H1 (cell line): Measurements from ENCODE around the gene ZFYVE1. TPM values are rescaled to one million over a fixed set of nuclear protein-coding genes. Genes with fewer than 3 reads are reported as not detected.

Source experiments
- CTCF ChIA-PET: fragments of 300-600 bp; sonication (Branson Sonifier 250); formaldehyde crosslinking; loops from one replicate; lab custom pipeline; 2021; ENCODE audit not compliant: partially characterized antibody; lab: Charles Lee
- POLR2A ChIA-PET: fragments of 300-600 bp; sonication (Branson Sonifier 250); formaldehyde crosslinking; loops from one replicate; lab custom pipeline; 2021; ENCODE audit warnings: inconsistent platforms; ENCODE audit not compliant: partially characterized antibody; lab: Charles Lee
- DNase-seq, 2 experiments: peaks; one replicate each; pipeline versions ENCODE4 v3.0.0 to v3.0.0-alpha.2; 2010 to 2022; ENCODE audit warnings: low spot score in 2 of 2, low read depth in 1 of 2, mixed read lengths in 1 of 2
- FAIRE-seq: peaks from 2 replicates; lab custom pipeline; 2011; peaks lifted over from hg19 to GRCh38; lab: Jason Lieb, UNC
- H2AFZ ChIP-seq: 2 replicates; pipeline ENCODE4 v1.8.1; 2012; ENCODE audit warnings: low read length, inconsistent platforms
- H2AK5ac ChIP-seq: 2 replicates; pipeline ENCODE4 v1.6.1; 2013; ENCODE audit warnings: low read depth, low read length
- H2BK120ac ChIP-seq: replicated peaks from 2 replicates; pipeline ENCODE3; 2013; ENCODE audit warnings: low read depth, low read length, inconsistent platforms
- H2BK12ac ChIP-seq: 2 replicates; pipeline ENCODE4 v1.6.1; 2013; ENCODE audit warnings: low read depth, low read length
- H2BK15ac ChIP-seq: 2 replicates; pipeline ENCODE4 v1.6.1; 2013; ENCODE audit warnings: low read length
- H2BK20ac ChIP-seq: 2 replicates; pipeline ENCODE4 v1.6.1; 2013; ENCODE audit warnings: low read length
- H2BK5ac ChIP-seq: 2 replicates; pipeline ENCODE4 v1.6.1; 2013; ENCODE audit warnings: low read depth, low read length
- H3K14ac ChIP-seq: 2 replicates; pipeline ENCODE4 v1.6.1; 2013; ENCODE audit warnings: inconsistent platforms; ENCODE audit not compliant: insufficient read length
- H3K18ac ChIP-seq: 2 replicates; pipeline ENCODE4 v1.6.1; 2013; ENCODE audit warnings: low read length; ENCODE audit errors: extremely low read depth
- H3K23ac ChIP-seq: 2 replicates; pipeline ENCODE4 v1.6.1; 2013; ENCODE audit warnings: inconsistent platforms; ENCODE audit not compliant: insufficient read length
- H3K23me2 ChIP-seq: 2 replicates; pipeline ENCODE4 v1.6.1; 2013; ENCODE audit warnings: low read depth, low read length
- H3K27ac ChIP-seq: 2 replicates; pipeline ENCODE4 v1.6.1; 2011; ENCODE audit warnings: low read depth, low read length, inconsistent platforms
- H3K27me3 ChIP-seq, 4 experiments: replicated peaks in 1 of 4; 1 replicate in 1 of 4; 2 replicates in 3 of 4; pipeline versions ENCODE4 v1.6.1 to v1.8.1; 2011 to 2013; ENCODE audit warnings: low read length in 3 of 4, mild to moderate bottlenecking in 3 of 4, inconsistent platforms in 2 of 4, mixed read lengths in 2 of 4, moderate library complexity in 1 of 4; ENCODE audit not compliant: control insufficient read depth in 3 of 4, insufficient read depth in 3 of 4; ENCODE audit errors: extremely low read depth in 1 of 4
- H3K36me3 ChIP-seq, 4 experiments: 2 replicates each; pipeline versions ENCODE4 v1.6.1 to v1.8.1; 2011 to 2013; ENCODE audit warnings: mild to moderate bottlenecking in 4 of 4, low read length in 3 of 4, moderate library complexity in 2 of 4, control low read depth in 1 of 4, inconsistent platforms in 1 of 4; ENCODE audit not compliant: insufficient read depth in 4 of 4, control insufficient read depth in 2 of 4
- H3K4ac ChIP-seq: replicated peaks from 2 replicates; pipeline ENCODE3; 2013; ENCODE audit warnings: low read length, low read depth, mixed read lengths, inconsistent platforms; ENCODE audit not compliant: insufficient read length
- H3K4me1 ChIP-seq, 4 experiments: replicated peaks in 1 of 4; 1 replicate in 1 of 4; 2 replicates in 3 of 4; pipeline versions ENCODE4 v1.6.1 to v1.8.1; 2011 to 2013; ENCODE audit warnings: low read length in 3 of 4, inconsistent platforms in 2 of 4, mixed read lengths in 1 of 4; ENCODE audit not compliant: insufficient read depth in 4 of 4, control insufficient read depth in 3 of 4
- H3K4me2 ChIP-seq, 2 experiments: 2 replicates each; pipeline versions ENCODE4 v1.6.1 to v1.8.1; 2011 to 2013; ENCODE audit warnings: low read depth in 2 of 2, low read length in 2 of 2, control low read depth in 1 of 2, inconsistent platforms in 1 of 2, mild to moderate bottlenecking in 1 of 2; ENCODE audit not compliant: insufficient read depth in 1 of 2
- H3K4me3 ChIP-seq, 4 experiments: fragments of 200-600, 300-600 bp in 1 of 4; sonication (generic), shearing (Covaris generic), sonication (Bioruptor Twin) in 1 of 4; 2 replicates each; pipeline versions ENCODE4 v1.5.1 to v1.8.1; 2011 to 2016; ENCODE audit warnings: low read length in 4 of 4, low read depth in 3 of 4, control low read depth in 2 of 4, inconsistent platforms in 2 of 4, mild to moderate bottlenecking in 2 of 4, mixed read lengths in 1 of 4, moderate library complexity in 1 of 4; ENCODE audit not compliant: insufficient read depth in 2 of 4; ENCODE audit errors: extremely low read depth in 1 of 4
- H3K56ac ChIP-seq: replicated peaks from 2 replicates; pipeline ENCODE3; 2013; ENCODE audit warnings: low read depth, mild to moderate bottlenecking, mixed read lengths, low read length, inconsistent platforms; ENCODE audit not compliant: insufficient read length
- H3K79me1 ChIP-seq: 2 replicates; pipeline ENCODE4 v1.6.1; 2013; ENCODE audit warnings: low read depth, low read length, control low read depth
- H3K79me2 ChIP-seq, 2 experiments: 2 replicates each; pipeline versions ENCODE4 v1.6.1 to v1.8.1; 2012 to 2013; ENCODE audit warnings: low read length in 2 of 2, mild to moderate bottlenecking in 2 of 2, inconsistent platforms in 1 of 2; ENCODE audit not compliant: insufficient read depth in 2 of 2, control insufficient read depth in 1 of 2
- H3K9ac ChIP-seq, 4 experiments: replicated peaks in 1 of 4; 1 replicate in 1 of 4; 2 replicates in 3 of 4; pipeline versions ENCODE4 v1.6.1 to v1.8.1; 2011 to 2013; ENCODE audit warnings: low read depth in 3 of 4, low read length in 3 of 4, control low read depth in 2 of 4, mild to moderate bottlenecking in 2 of 4, moderate library complexity in 2 of 4, inconsistent platforms in 1 of 4; ENCODE audit errors: extremely low read depth in 1 of 4
- H3K9me3 ChIP-seq, 2 experiments: 2 replicates each; pipeline versions ENCODE4 v1.6.1 to v1.8.1; 2012 to 2013; ENCODE audit warnings: mild to moderate bottlenecking in 2 of 2, moderate library complexity in 2 of 2, control low read depth in 1 of 2, inconsistent platforms in 1 of 2, low read depth in 1 of 2, low read length in 1 of 2, mixed read lengths in 1 of 2; ENCODE audit not compliant: insufficient read depth in 2 of 2
- H4K20me1 ChIP-seq, 2 experiments: replicated peaks in 1 of 2; 2 replicates each; pipeline versions ENCODE3 to v1.8.1; 2011 to 2013; ENCODE audit warnings: inconsistent platforms in 2 of 2, low read length in 2 of 2, mild to moderate bottlenecking in 1 of 2; ENCODE audit not compliant: insufficient read depth in 2 of 2, control insufficient read depth in 1 of 2
- H4K5ac ChIP-seq: 2 replicates; pipeline ENCODE4 v1.6.1; 2013; ENCODE audit warnings: low read length, low read depth, mixed read lengths, inconsistent platforms; ENCODE audit not compliant: insufficient read length
- H4K8ac ChIP-seq: 2 replicates; pipeline ENCODE4 v1.8.0; 2013; ENCODE audit warnings: mild to moderate bottlenecking, moderate library complexity, low read length, inconsistent platforms; ENCODE audit not compliant: insufficient read depth; ENCODE audit errors: extremely low read depth
- H4K91ac ChIP-seq: replicated peaks from 2 replicates; pipeline ENCODE3; 2013; ENCODE audit warnings: low read length, mixed read lengths, inconsistent platforms; ENCODE audit not compliant: insufficient read length
- BACH1 ChIP-seq: IDR thresholded peaks from 2 replicates; pipeline ENCODE4 v1.6.1; 2012; ENCODE audit warnings: low read length, improper control_type of control experiment
- CTCF ChIP-seq, 3 experiments: IDR thresholded peaks; 1 replicate in 2 of 3; 2 replicates in 1 of 3; pipeline versions ENCODE4 v1.5.1 to v1.6.1; 2011; ENCODE audit warnings: low read length in 3 of 3, mild to moderate bottlenecking in 3 of 3, inconsistent platforms in 2 of 3, low read depth in 1 of 3, moderate library complexity in 1 of 3; ENCODE audit not compliant: insufficient read depth in 1 of 3; ENCODE audit errors: control extremely low read depth in 1 of 3
- EP300 ChIP-seq, 2 experiments: IDR thresholded peaks; 1 replicate in 1 of 2; 2 replicates in 1 of 2; pipeline ENCODE4 v1.6.1; 2011 to 2012; ENCODE audit warnings: low read depth in 2 of 2, low read length in 2 of 2, mild to moderate bottlenecking in 2 of 2, borderline replicate concordance in 1 of 2, inconsistent platforms in 1 of 2, moderate library complexity in 1 of 2
- GABPA ChIP-seq: IDR thresholded peaks from 2 replicates; pipeline ENCODE4 v1.6.1; 2011; ENCODE audit warnings: mild to moderate bottlenecking, low read length, moderate library complexity, borderline replicate concordance; ENCODE audit not compliant: insufficient read depth
- HDAC6 ChIP-seq: IDR thresholded peaks from one replicate; pipeline ENCODE4 v1.7.1; 2012; ENCODE audit warnings: low read depth, mild to moderate bottlenecking, inconsistent platforms, low read length, moderate library complexity
- KDM5A ChIP-seq: fragments of 200-600 bp; IDR thresholded peaks from 2 replicates; pipeline ENCODE4 v1.7.1; 2012; ENCODE audit warnings: mild to moderate bottlenecking, low read length, inconsistent platforms, mixed read lengths
- POLR2A ChIP-seq, 2 experiments: IDR thresholded peaks; 1 replicate in 1 of 2; 2 replicates in 1 of 2; pipeline ENCODE4 v1.6.1; 2011; ENCODE audit warnings: low read depth in 2 of 2, low read length in 2 of 2, mild to moderate bottlenecking in 2 of 2; ENCODE audit errors: control extremely low read depth in 1 of 2
- RXRA ChIP-seq: IDR thresholded peaks from 2 replicates; pipeline ENCODE4 v1.6.1; 2011; ENCODE audit warnings: low read depth, mild to moderate bottlenecking, low read length, moderate library complexity; ENCODE audit not compliant: insufficient read depth
- SIX5 ChIP-seq: IDR thresholded peaks from 2 replicates; pipeline ENCODE4 v1.6.1; 2011; ENCODE audit warnings: mild to moderate bottlenecking, low read depth, low read length
- TAF1 ChIP-seq: IDR thresholded peaks from 2 replicates; pipeline ENCODE4 v1.6.1; 2011; ENCODE audit warnings: mild to moderate bottlenecking, low read depth, low read length
- USF2 ChIP-seq: IDR thresholded peaks from 2 replicates; pipeline ENCODE4 v1.6.1; 2011; ENCODE audit warnings: low read length, improper control_type of control experiment
- WGBS, 2 experiments: shearing (Covaris generic) in 1 of 2; methylation state at CpG; one replicate each; pipeline versions ENCODE4 v1.1.6 to v1.1.7; 2013 to 2015; ENCODE audit warnings: low lambda C conversion rate in 2 of 2, mixed read lengths in 2 of 2, inconsistent platforms in 1 of 2, low coverage in 1 of 2, missing lambda C conversion rate in 1 of 2; ENCODE audit not compliant: insufficient replicate concordance in 2 of 2, insufficient coverage in 1 of 2, insufficient read length in 1 of 2; ENCODE audit errors: extremely low coverage in 1 of 2, missing lambda C conversion rate in 1 of 2; 5-methylcytosine and 5-hydroxymethylcytosine counted together
- polyA plus RNA-seq, 7 experiments: library from polyadenylated mRNA; depleted of rRNA in 3 of 7; stranded (reverse) in 5 of 7; unstranded in 2 of 7; fragments of >200 nt in 5 of 7; fragments of 200-250 nt in 2 of 7; gene quantifications; 1 replicate in 5 of 7; 2 replicates in 1 of 7; 4 replicates in 1 of 7; pipeline versions ENCODE4 v1.2.1 to v1.2.3, GENCODE V29; 2011 to 2013; ENCODE audit warnings: missing spikeins in 2 of 7, mixed read lengths in 2 of 7
- total RNA-seq: library from RNA; stranded (reverse); fragmentation: NEBNext Ultra II Directional; extraction: Animal tissue kit (Norgen Biotek cat#: 25700); gene quantifications from 2 replicates; pipeline ENCODE4 v1.2.1, GENCODE V29; 2021

Gene ZFYVE1
- total and polyA plus RNA-seq, 2 of the 8 experiments (the other 6 are each of a cell fraction or from before 2014, with no cell fraction given), result 9.8 to 12.5 TPM

DNA sequence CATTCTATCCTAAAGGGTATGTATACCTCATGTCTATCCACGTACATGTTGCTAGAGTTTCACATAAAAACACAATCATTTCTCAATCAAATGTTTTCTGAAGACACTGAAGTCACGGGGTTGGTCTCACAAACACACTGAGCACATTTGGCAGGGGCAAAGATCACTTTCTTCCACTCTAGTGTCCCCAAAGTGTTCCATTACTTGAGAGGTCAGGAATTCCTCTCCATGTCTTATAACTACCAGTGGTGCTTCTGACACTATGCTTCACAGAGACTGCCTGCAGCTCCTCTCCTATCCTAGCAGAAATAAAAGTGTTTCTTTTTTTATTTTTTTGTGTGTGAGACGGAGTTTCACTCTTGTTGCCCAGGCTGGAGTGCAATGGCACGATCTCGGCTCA is 19.1 kb downstream of the ZFYVE1 start:
- H2BK5ac ChIP-seq, result no peak overlapping the region
- no peak overlapping the region for H3K18ac ChIP-seq
- H3K27me3 ChIP-seq, result no peaks in the 10 kb centered on the region
- no peak overlapping the region for H2BK15ac ChIP-seq
- DNase-seq (no peak), FAIRE-seq (no peak)
- H2BK12ac ChIP-seq, result no peak overlapping the region
- ChIA-PET POLR2A (no interaction called here), CTCF (interaction anchor here (0.6 to 0.7 kb wide), 2 partner anchors 343 to 373 kb away, joined by 3 read pairs; no protein-coding TSS in a partner anchor)
- no peak overlapping the region for H4K91ac ChIP-seq
- no peaks in the 10 kb centered on the region for H3K4me1 ChIP-seq
- WGBS, 2 experiments, result 95% methylated on average over 5 of the region's 5 CpGs; no CpG with 5 or more reads in 1 of the 2 experiments
- no peak overlapping the region for H4K8ac ChIP-seq
- no peak overlapping the region for H2BK120ac ChIP-seq
- peaks cover 0 to 5% of the 10 kb centered on the region in 2 experiments for H4K20me1 ChIP-seq
- H3K4ac ChIP-seq, result no peak overlapping the region
- H3K23me2 ChIP-seq, result no peaks in the 10 kb centered on the region
- H3K9me3 ChIP-seq, result no peaks in the 10 kb centered on the region
- H2AK5ac ChIP-seq, result no peak overlapping the region
- H3K79me1 ChIP-seq, result no peaks in the 10 kb centered on the region
- H3K23ac ChIP-seq, result no peak overlapping the region
- H3K56ac ChIP-seq, result no peak overlapping the region
- H3K4me2 ChIP-seq, result no peak overlapping the region
- H3K79me2 ChIP-seq, result no peaks in the 10 kb centered on the region
- H3K4me3 ChIP-seq, result no peak overlapping the region
- H2AFZ ChIP-seq, result no peak overlapping the region
- H3K14ac ChIP-seq, result no peak overlapping the region
- no peak overlapping the region for H3K9ac ChIP-seq
- no peaks in the 10 kb centered on the region for H3K36me3 ChIP-seq
- no peak overlapping the region for H2BK20ac ChIP-seq
- no peak overlapping the region for H3K27ac ChIP-seq
- H4K5ac ChIP-seq, result no peak overlapping the region
- TF ChIP-seq SIX5 (no peak), CTCF (IDR thresholded peaks at IDR 0.05; ENCODE audit: control extremely low read depth in 1 of 3, insufficient read depth in 1 of 3, low read depth in 1 of 3, low read length in 3 of 3) (no peak), USF2 (no peak), GABPA (no peak), HDAC6 (no peak), KDM5A (no peak), RXRA (no peak), TAF1 (no peak), BACH1 (no peak), POLR2A (IDR thresholded peaks at IDR 0.05; ENCODE audit: control extremely low read depth in 1 of 2, low read depth in 2 of 2, low read length in 2 of 2) (no peak), EP300 (IDR thresholded peaks at IDR 0.05; ENCODE audit: borderline replicate concordance in 1 of 2, low read depth in 2 of 2, low read length in 2 of 2) (no peak)
